Activated T-cell treated with anti-CD3 and anti-CD28 coated beads, Interleukin-2, amount 50 U/mL, for 72 hours (primary cell): ENCODE results near the gene VPS39. TPM values are rescaled to one million over a fixed set of nuclear protein-coding genes. Genes with fewer than 3 reads are reported as not detected.

Source experiments
- ATAC-seq, 2 donors: fragments of 150-1000 bp; cut with Tn5 transposase; replicated peaks in 1 of 2; 2 replicates each; pipeline ENCODE4 v1.10.0; 2021; ENCODE audit warnings: moderate library complexity in 2 of 2, mild to moderate bottlenecking in 1 of 2
- DNase-seq, 2 donors: peaks; one replicate each; pipeline ENCODE4 v3.0.0; 2021 to 2022; ENCODE audit warnings: mixed read lengths in 1 of 2
- H3K27ac Mint-ChIP-seq: one replicate; pipeline ENCODE4 v1.8.0; 2022; ENCODE audit warnings: mild to moderate bottlenecking, moderate library complexity, mixed read lengths
- H3K27me3 Mint-ChIP-seq: one replicate; pipeline ENCODE4 v1.8.0; 2022; ENCODE audit warnings: low read depth, mixed read lengths
- H3K36me3 Mint-ChIP-seq, 2 donors: one replicate each; pipeline ENCODE4 v1.8.0; 2022; ENCODE audit warnings: mixed read lengths in 2 of 2, mild to moderate bottlenecking in 1 of 2; ENCODE audit not compliant: insufficient read depth in 2 of 2
- H3K4me1 Mint-ChIP-seq: one replicate; pipeline ENCODE4 v1.8.0; 2022; ENCODE audit warnings: low read depth, mixed read lengths
- H3K4me3 Mint-ChIP-seq, 2 donors: one replicate each; pipeline ENCODE4 v1.8.0; 2022; ENCODE audit warnings: mild to moderate bottlenecking in 2 of 2, mixed read lengths in 2 of 2, moderate library complexity in 2 of 2
- H3K9me3 Mint-ChIP-seq, 2 donors: one replicate each; pipeline ENCODE4 v1.8.0; 2022; ENCODE audit warnings: mixed read lengths in 2 of 2
- total RNA-seq, 2 donors: library from RNA; stranded (reverse); gene quantifications; one replicate each; pipeline ENCODE4 v1.2.3, GENCODE V29; 2022

Gene VPS39
- total RNA-seq, 2 donors from 2014 or later = 79.8 to 95.3 TPM

DNA sequence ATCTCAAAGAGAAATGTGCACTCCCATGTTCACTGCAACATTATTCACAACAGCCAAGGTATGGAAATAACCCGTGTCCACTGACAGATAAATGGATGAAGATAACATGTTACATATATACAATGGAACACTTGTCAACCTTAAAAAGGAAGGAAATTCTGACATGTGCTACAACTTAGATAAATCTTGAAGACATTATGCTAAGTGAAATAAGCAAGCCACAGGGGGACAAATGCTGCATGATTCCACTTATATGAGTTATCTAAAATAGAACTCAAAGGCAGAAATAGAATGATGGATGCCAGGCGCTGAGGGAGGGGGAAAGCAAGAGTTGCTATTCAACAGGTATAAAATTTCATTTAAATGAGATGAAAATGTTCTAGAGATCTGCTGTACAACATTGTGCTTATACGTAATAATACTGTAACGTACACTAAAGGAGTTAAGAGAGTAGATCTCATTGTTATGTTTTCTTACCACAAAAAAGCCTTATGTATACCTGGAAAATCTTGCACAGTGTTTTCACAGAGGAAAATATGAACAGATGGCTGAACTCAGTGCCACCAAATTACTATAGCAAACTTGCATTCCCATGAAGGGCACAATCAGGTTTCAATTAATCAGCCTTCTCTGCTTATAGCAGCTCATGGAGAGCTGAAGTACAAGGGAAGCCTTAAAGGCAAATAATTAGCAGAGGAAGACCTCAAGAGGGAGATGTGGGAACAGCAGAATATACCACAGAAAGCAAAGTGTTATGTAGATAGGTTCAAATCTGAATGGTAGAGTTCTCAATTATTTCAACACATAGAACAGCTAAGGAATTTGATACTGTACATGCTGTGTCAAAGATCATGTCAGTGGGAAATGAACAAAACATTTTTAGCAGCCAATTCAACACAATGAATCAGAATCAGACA is 8.1 kb upstream of the VPS39 start:
- no peaks in the 10 kb centered on the region for H3K27me3 Mint-ChIP-seq
- no peaks in the 10 kb centered on the region for H3K9me3 Mint-ChIP-seq
- DNase-seq (no peak), ATAC-seq (peak in 1 of 2 donors; percentile 19)
- peak overlapping the region; percentile 61 for H3K27ac Mint-ChIP-seq
- H3K4me1 Mint-ChIP-seq = peaks cover 25% of the 10 kb centered on the region
- H3K4me3 Mint-ChIP-seq = no peak overlapping the region
- peaks cover 2 to 14% of the 10 kb centered on the region in 2 donors for H3K36me3 Mint-ChIP-seq

DNA sequence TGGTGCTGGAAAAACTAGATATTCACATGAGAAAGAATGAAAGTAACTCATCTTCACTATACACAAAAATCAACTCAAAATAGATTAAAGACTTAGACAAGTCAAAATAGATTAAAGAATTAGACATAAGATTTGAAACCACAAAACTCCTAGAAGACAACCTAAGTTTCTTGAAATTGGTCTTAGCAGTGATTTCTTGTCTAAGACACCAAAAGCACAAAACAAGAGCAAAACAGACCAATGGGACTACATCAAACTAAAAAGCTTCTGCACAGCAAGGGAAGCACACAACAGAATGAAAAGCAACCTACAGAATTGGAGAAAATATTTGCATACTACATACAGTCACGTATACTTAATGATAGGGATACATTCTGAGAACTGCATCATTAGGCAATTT is 6.5 kb upstream of the VPS39 start:
- peak overlapping the region in 1 of 2 donors; percentile 25 for H3K4me3 Mint-ChIP-seq
- no peaks in the 10 kb centered on the region for H3K27me3 Mint-ChIP-seq

DNA sequence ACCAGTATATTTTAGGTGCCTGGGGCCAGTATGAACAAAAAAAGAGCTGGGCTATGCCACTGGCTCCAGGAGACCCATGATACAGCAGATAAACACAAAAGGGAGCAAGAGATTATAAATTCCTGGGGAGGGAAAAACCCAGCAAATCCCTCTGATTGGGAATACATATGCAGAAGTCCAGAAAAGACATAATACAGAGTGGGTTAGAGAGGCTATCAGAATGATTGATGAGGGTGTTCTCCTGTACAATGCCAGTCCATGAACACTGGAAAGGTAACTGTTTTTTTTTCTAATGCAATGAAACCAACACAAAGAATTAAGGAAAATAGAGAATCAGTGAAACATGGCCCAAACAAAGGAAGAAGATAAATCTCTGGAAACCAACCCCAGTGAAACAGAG is 5.4 kb upstream of the VPS39 start:
- H3K27ac Mint-ChIP-seq = no peak overlapping the region
- ATAC-seq (no peak), DNase-seq (no peak)
- H3K27me3 Mint-ChIP-seq = no peaks in the 10 kb centered on the region
- H3K4me3 Mint-ChIP-seq = no peak overlapping the region
- peaks cover 1 to 7% of the 10 kb centered on the region in 2 donors for H3K36me3 Mint-ChIP-seq
- H3K9me3 Mint-ChIP-seq = no peaks in the 10 kb centered on the region
- H3K4me1 Mint-ChIP-seq = peaks cover 25% of the 10 kb centered on the region

More for the DNA sequence above, 6.5 kb upstream of the VPS39 start:
- DNase-seq = no peak
- H3K9me3 Mint-ChIP-seq = no peaks in the 10 kb centered on the region
- peaks cover 25% of the 10 kb centered on the region for H3K4me1 Mint-ChIP-seq
- peak overlapping the region; percentile 21 for H3K27ac Mint-ChIP-seq
- peaks cover 2 to 15% of the 10 kb centered on the region in 2 donors for H3K36me3 Mint-ChIP-seq
- no peak for ATAC-seq

DNA sequence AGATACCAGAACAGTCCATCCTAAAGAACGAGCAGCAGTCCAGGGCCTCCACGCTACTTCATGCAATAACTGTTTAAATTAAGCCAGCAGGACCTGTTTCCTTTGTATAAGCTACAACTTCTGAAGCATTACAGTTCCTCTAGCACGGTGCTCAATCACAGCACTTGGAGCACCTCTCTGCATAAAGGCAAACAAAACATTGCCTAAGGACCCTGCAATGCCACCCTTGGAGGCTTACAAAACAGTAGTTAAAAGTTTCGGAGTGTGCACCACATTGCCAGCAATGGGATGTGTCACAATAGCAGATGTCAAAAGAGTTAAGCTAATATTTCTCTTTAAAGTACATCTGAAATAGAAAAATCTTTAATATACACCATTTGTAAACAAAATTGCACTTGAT is 2.6 kb upstream of the VPS39 start:
- Mint-ChIP-seq H3K4me3 (no peak overlapping the region), H3K36me3 (peaks cover 6 to 7% of the 10 kb centered on the region in 2 donors), H3K27ac (no peak overlapping the region), H3K4me1 (peaks cover 39% of the 10 kb centered on the region), H3K27me3 (no peaks in the 10 kb centered on the region), H3K9me3 (peaks cover 0 to 2% of the 10 kb centered on the region in 2 donors)
- DNase-seq (no peak), ATAC-seq (no peak)

DNA sequence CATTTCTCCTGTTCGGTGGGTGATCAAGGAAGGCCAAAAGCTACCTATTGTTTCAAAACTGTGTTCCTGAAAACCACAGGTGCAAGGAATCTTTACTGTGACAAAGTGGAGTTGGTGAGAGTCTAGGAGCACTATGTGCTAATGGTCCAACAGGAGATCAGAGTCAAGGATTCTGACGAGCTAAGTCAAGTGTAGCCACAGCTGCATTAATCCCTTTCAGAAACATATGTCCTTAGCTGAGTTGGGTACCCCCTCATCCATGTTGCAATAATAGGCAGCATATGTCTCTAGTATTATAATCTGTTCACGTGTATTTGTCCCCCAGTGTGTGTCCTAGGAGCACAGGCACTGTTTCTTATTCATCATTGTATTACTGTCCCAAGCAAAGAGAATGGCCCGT is 1.7 kb downstream of the VPS39 start:
- Mint-ChIP-seq H3K9me3 (peaks cover 0 to 2% of the 10 kb centered on the region in 2 donors), H3K27ac (no peak overlapping the region), H3K4me1 (peaks cover 55% of the 10 kb centered on the region), H3K36me3 (peaks cover 6 to 8% of the 10 kb centered on the region in 2 donors), H3K4me3 (peak overlapping the region; percentile 59 to 98), H3K27me3 (no peaks in the 10 kb centered on the region)
- DNase-seq = no peak
- no peak for ATAC-seq

DNA sequence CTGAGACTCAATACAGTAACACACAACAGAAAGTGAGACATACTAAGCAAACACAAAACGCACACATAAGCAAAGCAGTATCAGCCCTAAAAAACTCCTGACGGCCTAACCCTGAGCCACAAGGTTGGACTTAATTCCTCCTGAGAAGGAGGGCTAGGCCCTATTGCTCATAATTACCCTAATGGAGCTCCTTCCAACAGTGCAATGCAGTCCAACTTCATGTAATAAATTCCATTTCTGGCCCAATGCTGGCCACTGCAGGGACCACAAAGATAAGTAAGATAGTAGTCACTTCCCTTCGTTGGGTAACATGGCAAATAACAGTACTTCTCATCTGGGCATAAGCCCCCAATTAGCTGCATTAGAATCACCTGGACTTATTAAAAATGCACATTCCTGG is 4.2 kb downstream of the VPS39 start:
- H3K27ac Mint-ChIP-seq = no peak overlapping the region
- H3K36me3 Mint-ChIP-seq = peaks cover 6 to 12% of the 10 kb centered on the region in 2 donors
- peaks cover 58% of the 10 kb centered on the region for H3K4me1 Mint-ChIP-seq
- ATAC-seq = no peak
- no peaks in the 10 kb centered on the region for H3K27me3 Mint-ChIP-seq
- no peak overlapping the region for H3K4me3 Mint-ChIP-seq
- DNase-seq = no peak
- peaks cover 0 to 2% of the 10 kb centered on the region in 2 donors for H3K9me3 Mint-ChIP-seq

DNA sequence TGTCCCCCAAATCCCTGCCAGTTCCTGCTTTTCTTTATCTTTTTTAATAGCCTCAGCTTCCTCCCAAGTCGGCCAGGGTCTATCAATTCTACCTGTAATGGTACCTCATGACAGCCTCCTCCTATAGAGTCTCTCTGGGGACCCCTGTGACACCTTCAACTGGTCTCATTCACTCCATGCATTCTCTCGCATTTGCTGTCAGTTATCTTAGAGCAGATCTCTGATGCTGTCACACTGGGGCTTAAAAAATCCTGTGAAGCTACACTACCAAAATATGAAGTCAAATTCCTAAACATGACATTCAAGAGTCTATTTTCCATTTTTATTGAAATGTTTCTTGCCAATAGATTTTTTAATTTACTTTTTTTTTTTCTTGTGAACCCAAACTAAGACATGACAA is 5.5 kb downstream of the VPS39 start:
- DNase-seq = no peak
- peaks cover 1 to 13% of the 10 kb centered on the region in 2 donors for H3K36me3 Mint-ChIP-seq
- no peaks in the 10 kb centered on the region for H3K9me3 Mint-ChIP-seq
- no peak overlapping the region for H3K27ac Mint-ChIP-seq
- H3K4me1 Mint-ChIP-seq = peaks cover 53% of the 10 kb centered on the region
- no peak overlapping the region for H3K4me3 Mint-ChIP-seq
- no peaks in the 10 kb centered on the region for H3K27me3 Mint-ChIP-seq
- ATAC-seq = no peak

DNA sequence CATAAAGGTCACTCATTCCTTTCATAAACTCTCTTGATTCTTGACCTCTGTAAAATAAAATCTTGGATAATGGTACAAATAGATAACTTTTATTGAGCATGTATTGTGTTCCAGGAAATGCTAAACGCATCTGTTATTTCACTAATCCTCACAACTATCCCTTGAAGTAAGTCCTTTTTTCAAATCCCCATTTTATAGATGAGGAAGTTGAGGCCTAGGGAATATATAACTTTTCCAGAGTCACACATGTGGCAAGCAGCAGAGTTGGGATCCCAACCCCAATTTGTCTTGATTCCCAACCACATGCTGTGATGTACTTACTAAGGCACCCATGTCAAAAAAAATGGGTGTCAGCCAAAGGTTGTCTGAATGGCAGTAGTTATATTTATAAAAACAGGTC is 6.3 kb downstream of the VPS39 start:
- Mint-ChIP-seq H3K27ac (no peak overlapping the region), H3K27me3 (no peaks in the 10 kb centered on the region), H3K9me3 (no peaks in the 10 kb centered on the region), H3K4me1 (peaks cover 45% of the 10 kb centered on the region), H3K36me3 (peaks cover 0 to 16% of the 10 kb centered on the region in 2 donors), H3K4me3 (no peak overlapping the region)
- DNase-seq = no peak
- no peak for ATAC-seq

DNA sequence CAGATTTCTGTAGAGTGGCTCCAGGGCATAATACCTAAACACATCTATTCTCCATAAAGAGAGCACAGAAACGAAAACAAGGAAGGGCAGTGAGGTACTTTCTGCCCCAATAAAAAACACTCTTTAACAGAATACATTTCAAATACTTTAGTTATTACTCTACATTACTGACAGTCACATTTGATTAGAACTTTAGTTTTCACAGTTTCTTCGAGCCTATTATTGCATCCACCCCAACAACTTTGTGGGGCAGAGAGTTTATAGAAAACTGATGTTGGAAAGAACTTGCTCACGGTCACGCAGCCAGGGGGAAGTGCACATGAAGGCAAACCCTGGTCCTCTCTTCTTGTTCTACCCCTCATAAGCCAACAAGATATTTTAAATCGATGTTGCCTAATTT is 9.0 kb downstream of the VPS39 start:
- ATAC-seq (no peak), DNase-seq (no peak)
- Mint-ChIP-seq H3K4me3 (no peak overlapping the region), H3K36me3 (peaks cover 8 to 31% of the 10 kb centered on the region in 2 donors), H3K27me3 (no peaks in the 10 kb centered on the region), H3K27ac (no peak overlapping the region), H3K4me1 (peaks cover 42% of the 10 kb centered on the region), H3K9me3 (peaks cover 0 to 4% of the 10 kb centered on the region in 2 donors)

DNA sequence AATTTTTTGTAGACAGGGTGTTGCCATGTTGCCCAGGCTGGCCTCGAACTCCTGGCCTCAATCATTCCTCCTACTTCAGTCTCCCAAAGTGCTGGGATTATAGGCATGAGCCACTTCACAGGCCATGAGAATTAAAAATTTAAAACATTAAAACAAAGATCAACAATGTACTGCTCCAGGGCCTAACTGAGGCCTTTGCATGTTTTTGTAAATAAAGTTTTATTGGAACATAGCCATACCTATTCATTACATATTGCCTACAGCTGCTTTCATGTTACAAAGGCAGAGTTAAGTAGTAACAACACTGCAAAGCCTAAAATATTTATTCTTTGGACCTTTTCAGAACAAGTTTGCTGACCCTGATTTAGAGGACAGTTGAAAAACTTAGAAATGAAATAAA is 9.6 kb downstream of the VPS39 start:
- no peak for DNase-seq
- no peak overlapping the region for H3K4me3 Mint-ChIP-seq
- H3K4me1 Mint-ChIP-seq = peaks cover 41% of the 10 kb centered on the region
- no peaks in the 10 kb centered on the region for H3K27me3 Mint-ChIP-seq
- H3K27ac Mint-ChIP-seq = no peak overlapping the region
- no peak for ATAC-seq
- peaks cover 0 to 4% of the 10 kb centered on the region in 2 donors for H3K9me3 Mint-ChIP-seq
- H3K36me3 Mint-ChIP-seq = peaks cover 8 to 35% of the 10 kb centered on the region in 2 donors

DNA sequence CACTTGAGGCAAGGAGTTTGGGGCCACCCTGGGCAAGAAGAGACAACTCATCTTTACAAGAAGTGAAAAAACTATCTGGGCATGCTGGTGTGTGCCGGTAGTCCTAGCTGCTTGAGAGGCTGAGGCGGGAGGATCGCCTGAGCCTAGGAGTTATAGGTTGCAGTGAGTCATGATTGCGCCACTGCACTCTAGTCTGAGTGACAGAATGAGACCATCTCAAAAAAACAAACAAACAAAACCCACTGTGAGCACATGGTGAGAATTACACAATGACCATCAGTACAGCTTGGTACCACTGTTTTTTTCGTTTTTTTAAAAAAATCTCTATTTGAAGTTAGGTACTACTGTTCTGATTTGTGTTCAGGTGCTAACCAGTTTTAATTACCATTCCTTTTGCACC is 13.6 kb downstream of the VPS39 start:
- H3K27ac Mint-ChIP-seq = peak overlapping the region; percentile 46
- H3K4me1 Mint-ChIP-seq = peaks cover 66% of the 10 kb centered on the region
- peaks cover 0 to 4% of the 10 kb centered on the region in 2 donors for H3K9me3 Mint-ChIP-seq
- H3K27me3 Mint-ChIP-seq = no peaks in the 10 kb centered on the region
- DNase-seq (peak; percentile 32 to 53), ATAC-seq (peak; percentile 58 to 65)
- H3K4me3 Mint-ChIP-seq = peak overlapping the region in 1 of 2 donors; percentile 75
- H3K36me3 Mint-ChIP-seq = peaks cover 11 to 31% of the 10 kb centered on the region in 2 donors

DNA sequence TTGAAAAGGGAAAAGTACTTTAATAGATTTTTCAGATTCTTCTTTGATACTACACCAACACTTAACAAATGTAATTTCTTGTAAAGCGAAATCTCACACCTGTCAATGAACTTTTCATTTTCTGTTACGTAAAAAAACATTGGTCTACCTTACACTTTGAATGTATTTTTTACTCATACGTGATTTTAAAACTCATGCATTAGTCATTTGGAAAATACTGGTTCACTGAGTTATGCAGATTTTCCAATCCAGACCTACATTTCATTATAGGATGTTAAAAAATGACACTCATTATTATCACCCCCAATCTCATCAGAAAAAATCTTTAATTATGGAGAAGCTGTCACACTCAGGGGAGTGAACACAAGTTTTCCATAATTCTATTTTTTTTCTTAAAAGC is 14.7 kb downstream of the VPS39 start:
- peak; percentile 50 to 52 for ATAC-seq

DNA sequence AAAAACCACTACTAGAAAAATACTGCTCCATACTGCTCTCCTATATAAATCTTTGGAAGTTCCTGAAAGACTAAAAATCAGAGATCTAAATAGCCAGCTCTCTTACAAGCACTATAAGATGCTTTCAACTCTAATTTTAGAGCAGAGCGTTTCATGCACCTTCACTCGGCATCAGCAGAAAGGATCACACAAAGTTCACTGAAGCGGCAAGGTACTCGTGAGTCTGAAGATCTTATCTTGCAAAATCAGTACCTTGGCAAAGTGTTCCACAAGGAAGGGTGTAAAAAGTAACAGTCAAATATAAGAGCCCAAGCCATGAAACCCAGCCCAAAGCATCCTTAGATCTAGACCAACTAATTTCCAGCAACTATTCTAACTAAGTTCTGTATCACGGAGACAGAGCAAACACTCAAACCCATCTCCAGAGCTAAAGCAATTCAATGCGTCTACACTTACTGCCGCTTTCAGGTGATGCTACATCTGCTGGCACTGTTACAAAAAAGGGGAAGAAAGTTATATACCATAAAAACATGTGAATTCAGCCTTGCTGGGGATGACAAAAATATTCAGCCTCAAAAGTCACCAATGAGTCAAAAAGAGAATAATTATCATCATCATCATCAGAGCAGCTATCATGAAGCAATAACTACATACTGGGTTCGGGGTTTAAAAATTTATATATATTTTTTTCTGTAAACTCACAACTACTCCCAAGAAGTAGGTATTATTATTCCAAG is 16.3 kb downstream of the VPS39 start:
- DNase-seq (no peak), ATAC-seq (peak; percentile 31 to 37)
- Mint-ChIP-seq H3K27me3 (no peaks in the 10 kb centered on the region), H3K36me3 (peaks cover 19 to 37% of the 10 kb centered on the region in 2 donors), H3K4me1 (peaks cover 74% of the 10 kb centered on the region), H3K27ac (peak overlapping the region; percentile 27), H3K4me3 (peak overlapping the region; percentile 44 to 64), H3K9me3 (peaks cover 0 to 4% of the 10 kb centered on the region in 2 donors)

More for the DNA sequence above, 14.7 kb downstream of the VPS39 start:
- Mint-ChIP-seq H3K27ac (peak overlapping the region; percentile 99), H3K36me3 (peaks cover 17 to 34% of the 10 kb centered on the region in 2 donors), H3K4me1 (peaks cover 74% of the 10 kb centered on the region), H3K4me3 (peak overlapping the region; percentile 75 to 94), H3K27me3 (no peaks in the 10 kb centered on the region), H3K9me3 (peaks cover 0 to 4% of the 10 kb centered on the region in 2 donors)
- no peak for DNase-seq
